ENCODE data around the gene ABR.

Gene ABR

GRCh38 chr17:1095853-1096173 is 84.0 kb downstream of the ABR start:
- TF ChIP-seq CTCF (IDR thresholded peaks at IDR 0.05; ENCODE audit: borderline replicate concordance, insufficient read depth, low read depth, low read length), result no peak
- H3K4me3 ChIP-seq (ENCODE audit: low read depth, low read length), result no peak overlapping the region

GRCh38 chr17:1095090-1095852 is 84.5 kb downstream of the ABR start:
- H3K4me3 ChIP-seq (ENCODE audit: low read depth, low read length), result no peak overlapping the region
- TF ChIP-seq CTCF (IDR thresholded peaks at IDR 0.05; ENCODE audit: borderline replicate concordance, insufficient read depth, low read depth, low read length), result no peak

GRCh38 chr17:1094591-1094990 is 85.2 kb downstream of the ABR start:
- TF ChIP-seq CTCF (IDR thresholded peaks at IDR 0.05; ENCODE audit: borderline replicate concordance, insufficient read depth, low read depth, low read length), result no peak
- no peak overlapping the region for H3K4me3 ChIP-seq (ENCODE audit: low read depth, low read length)

- no peak overlapping the region for H3K4me3 ChIP-seq (ENCODE audit: low read depth, low read length)
- no peak for TF ChIP-seq CTCF (IDR thresholded peaks at IDR 0.05; ENCODE audit: borderline replicate concordance, insufficient read depth, low read depth, low read length)
These were observed 87.9 kb downstream of the ABR start for GRCh38 chr17:1091900-1092299.

- TF ChIP-seq CTCF (IDR thresholded peaks at IDR 0.05; ENCODE audit: borderline replicate concordance, insufficient read depth, low read depth, low read length), result no peak
- no peak overlapping the region for H3K4me3 ChIP-seq (ENCODE audit: low read depth, low read length)
These were observed 88.6 kb downstream of the ABR start for GRCh38 chr17:1091190-1091534.

GRCh38 chr17:1090465-1091189 is 89.2 kb downstream of the ABR start:
- TF ChIP-seq CTCF (IDR thresholded peaks at IDR 0.05; ENCODE audit: borderline replicate concordance, insufficient read depth, low read depth, low read length), result no peak
- H3K4me3 ChIP-seq (ENCODE audit: low read depth, low read length), result no peak overlapping the region

GRCh38 chr17:1089915-1090314 is 89.9 kb downstream of the ABR start:
- no peak for TF ChIP-seq CTCF (IDR thresholded peaks at IDR 0.05; ENCODE audit: borderline replicate concordance, insufficient read depth, low read depth, low read length)

More at GRCh38 chr17:1089915-1090314, 89.9 kb downstream of the ABR start:
- no peak overlapping the region for H3K4me3 ChIP-seq (ENCODE audit: low read depth, low read length)

Measured in GM12875 (cell line).